GM21515 (cell line): ENCODE measurements around the gene GAPT.
"Not testable (repeated sequence)": the region's sequence is repeated elsewhere in the genome, so short reads cannot be mapped to it uniquely, and the experiment has no call there.

ENCODE experiments used
- ATAC-seq: cut with Tn5 transposase; IDR thresholded peaks from one replicate; pipeline ENCODE4 v1.9.1; 2021; ENCODE audit not compliant: unreplicated experiment

Gene GAPT

GRCh38 chr5:58503390-58504046, 12.3 kb downstream of the GAPT start:
- no peak for ATAC-seq

- ATAC-seq: no peak
Observed at GRCh38 chr5:58504766-58505165, 13.5 kb downstream of the GAPT start.

GRCh38 chr5:58505502-58505901, 14.3 kb downstream of the GAPT start:
- no peak for ATAC-seq

GRCh38 chr5:58505971-58506640, 14.9 kb downstream of the GAPT start:
- peak; percentile 89 for ATAC-seq

- ATAC-seq: no peak
Observed at GRCh38 chr5:58507715-58508114, 16.5 kb downstream of the GAPT start.

GRCh38 chr5:58517198-58517597, 26.0 kb downstream of the GAPT start:
- ATAC-seq: no peak

- no peak for ATAC-seq
Observed at GRCh38 chr5:58523956-58524355, 32.7 kb downstream of the GAPT start.

- ATAC-seq: no peak
Observed at GRCh38 chr5:58524571-58524970, 33.3 kb downstream of the GAPT start.

- no peak for ATAC-seq
Observed at GRCh38 chr5:58530942-58531490, 39.8 kb downstream of the GAPT start.

GRCh38 chr5:58541935-58542334, 50.7 kb downstream of the GAPT start:
- not testable (repeated sequence) for ATAC-seq

GRCh38 chr5:58542709-58543108, 51.5 kb downstream of the GAPT start:
- no peak for ATAC-seq

- no peak for ATAC-seq
Observed at GRCh38 chr5:58543723-58544122, 52.5 kb downstream of the GAPT start.

- ATAC-seq: no peak
Observed at GRCh38 chr5:58544195-58544594, 53.0 kb downstream of the GAPT start.

GRCh38 chr5:58544926-58545325, 53.7 kb downstream of the GAPT start:
- no peak for ATAC-seq

GRCh38 chr5:58545912-58546311, 54.7 kb downstream of the GAPT start:
- ATAC-seq: peak; percentile 85
